Suppressor macrophage (primary cell): ENCODE results near the gene FKBP2.

Experiments
- DNase-seq, 4 experiments: peaks; one replicate each; pipeline ENCODE4 v3.0.0-alpha.2; 2020 to 2022
- total RNA-seq, 17 experiments: gene quantifications; one replicate each; lab custom pipeline; 2026; ENCODE audit warnings: mixed read lengths in 6 of 17, inconsistent platforms in 3 of 17; lab: John Stamatoyannopoulos, UW

Gene FKBP2
- total RNA-seq, result 0 to 0.99 (median 0.14) reads per million in 17 experiments

DNA sequence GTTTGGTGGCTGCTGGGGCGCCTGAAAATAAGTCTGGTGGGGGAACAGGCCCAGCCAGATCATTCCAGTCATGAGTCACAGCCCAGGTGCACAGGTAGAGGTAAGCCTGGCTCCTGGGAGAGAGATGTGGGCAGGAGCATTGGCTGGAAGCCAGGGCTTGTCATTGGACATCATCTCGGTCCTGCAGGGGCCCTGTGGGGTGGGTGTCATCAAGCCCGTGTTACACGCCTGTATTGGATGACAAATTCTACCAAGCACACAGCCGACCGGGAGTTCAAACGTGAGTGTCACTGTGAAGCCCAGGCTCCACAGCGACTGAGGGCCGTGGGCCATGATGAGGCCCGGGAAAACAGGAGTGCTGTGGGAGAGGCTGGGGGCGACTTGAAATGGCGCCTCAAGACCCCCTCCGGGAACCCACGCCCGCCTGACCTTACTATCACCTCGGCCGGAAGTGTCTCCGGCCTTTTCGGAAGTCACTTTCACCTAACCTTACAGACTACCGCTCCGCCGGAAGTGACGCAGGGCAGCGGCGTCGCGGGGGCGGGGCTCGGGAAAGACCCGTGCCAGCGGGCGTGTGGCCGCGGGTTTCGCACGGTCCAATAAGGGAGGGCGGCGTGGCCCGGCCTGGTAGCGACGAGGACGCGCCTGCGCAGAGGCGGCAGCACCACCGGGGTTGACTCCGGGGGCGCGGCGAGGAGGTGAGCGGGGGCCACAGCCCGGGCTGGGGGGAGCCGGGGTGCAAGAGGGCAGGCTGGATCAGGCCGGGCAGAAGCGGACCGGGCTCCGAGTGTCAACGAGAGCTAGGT lies at the start of gene FKBP2:
TSS of gene FKBP2 (plus strand) at position 661 of the 806 bp plus-strand sequence. CDS start 1,293 bp downstream, outside the sequence.
- DNase-seq, result peak; percentile 99 to 100 (median 100)

GRCh38 chr11:64192434-64192833 lies 48.5 kb upstream of the FKBP2 start:
- peak; percentile 81 to 94 (median 91) for DNase-seq

GRCh38 chr11:64196626-64197025 lies 44.3 kb upstream of the FKBP2 start:
- DNase-seq, result peak; percentile 84 to 93 (median 90)

GRCh38 chr11:64198511-64198910 lies 42.4 kb upstream of the FKBP2 start:
- DNase-seq, result peak in 3 of 4 experiments; percentile 32 to 68 (median 59)

GRCh38 chr11:64201543-64201942 lies 39.4 kb upstream of the FKBP2 start:
- no peak for DNase-seq

DNA sequence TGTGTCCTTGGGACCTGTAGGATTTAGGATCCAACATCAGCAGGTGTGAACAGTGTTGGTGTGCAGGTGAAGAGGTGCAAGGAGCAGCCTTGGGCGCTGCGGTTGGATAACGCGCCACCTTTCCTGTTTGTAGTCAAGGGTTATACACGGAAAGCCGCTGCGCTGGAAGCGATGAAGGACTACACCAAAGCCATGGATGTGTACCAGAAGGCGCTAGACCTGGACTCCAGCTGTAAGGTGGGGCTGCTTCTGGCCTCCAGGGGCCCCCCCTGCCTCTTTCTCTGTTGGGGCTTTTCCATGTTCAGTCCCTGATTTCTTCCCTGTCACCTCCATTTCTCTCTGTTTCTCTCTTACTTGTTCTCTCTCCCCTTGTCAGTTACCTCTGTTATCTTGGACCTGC lies 37.9 kb upstream of the FKBP2 start:
- DNase-seq, result no peak

DNA sequence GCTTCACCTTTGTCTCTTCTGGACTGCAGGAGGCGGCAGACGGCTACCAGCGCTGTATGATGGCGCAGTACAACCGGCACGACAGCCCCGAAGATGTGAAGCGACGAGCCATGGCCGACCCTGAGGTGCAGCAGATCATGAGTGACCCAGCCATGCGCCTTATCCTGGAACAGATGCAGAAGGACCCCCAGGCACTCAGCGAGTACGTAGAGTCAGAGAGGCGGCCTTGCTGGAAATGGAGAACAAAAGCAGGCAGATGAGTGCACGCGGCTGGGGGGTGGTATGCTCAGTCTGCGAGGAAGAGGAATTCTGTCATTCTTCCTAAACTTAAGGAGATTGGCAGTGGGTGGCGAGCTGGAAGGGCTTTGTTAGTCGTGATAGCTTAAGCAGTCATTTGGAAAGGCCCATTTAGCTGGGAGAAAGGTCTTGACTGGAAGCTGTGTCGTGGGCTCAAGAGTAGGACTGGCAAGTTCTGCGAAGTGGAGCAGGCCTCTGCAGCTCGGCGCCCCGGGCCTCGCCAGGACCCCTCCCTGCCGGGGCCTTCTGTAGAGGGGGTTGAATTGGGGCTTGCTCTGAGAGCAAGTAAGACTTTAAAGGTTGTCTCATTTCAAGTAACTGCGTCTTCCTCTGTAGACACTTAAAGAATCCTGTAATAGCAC lies 37.3 kb upstream of the FKBP2 start:
- DNase-seq, result no peak

- no peak for DNase-seq
Observed at GRCh38 chr11:64204080-64204440, 36.8 kb upstream of the FKBP2 start.

DNA sequence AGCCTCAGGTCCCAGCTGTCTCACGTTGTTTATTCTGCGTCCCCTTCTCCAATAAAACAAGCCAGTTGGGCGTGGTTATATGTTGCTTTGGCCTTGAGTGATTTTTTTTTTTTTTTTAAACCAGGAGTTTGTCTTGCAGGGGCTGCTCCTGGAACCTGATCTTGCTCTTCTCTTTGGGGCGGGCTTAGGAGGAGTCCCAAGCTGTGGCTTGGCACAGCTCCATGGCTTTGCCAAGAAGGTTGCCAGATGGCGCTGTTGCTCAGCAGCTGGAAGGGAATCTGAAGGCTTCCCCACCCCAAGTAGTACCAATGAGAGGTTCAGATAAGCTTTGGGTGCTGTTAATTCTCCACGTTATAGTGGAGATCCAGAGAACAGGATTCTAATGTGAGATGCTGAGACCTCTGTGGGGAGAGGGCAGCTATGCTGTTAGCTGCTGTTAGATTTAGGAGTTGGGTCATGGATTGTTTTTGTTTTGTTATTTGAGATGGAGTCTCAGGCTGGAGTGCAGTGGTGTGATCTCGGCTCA lies 36.4 kb upstream of the FKBP2 start:
- peak; percentile 92 to 96 (median 94) for DNase-seq

- DNase-seq, result peak; percentile 89 to 95 (median 95)
Observed at GRCh38 chr11:64206457-64207255, 34.2 kb upstream of the FKBP2 start, which contains the start of gene FERMT3. TSS of gene FERMT3 (plus strand) at chr11:64206721. CDS start at chr11:64207365, 644 bp downstream.

DNA sequence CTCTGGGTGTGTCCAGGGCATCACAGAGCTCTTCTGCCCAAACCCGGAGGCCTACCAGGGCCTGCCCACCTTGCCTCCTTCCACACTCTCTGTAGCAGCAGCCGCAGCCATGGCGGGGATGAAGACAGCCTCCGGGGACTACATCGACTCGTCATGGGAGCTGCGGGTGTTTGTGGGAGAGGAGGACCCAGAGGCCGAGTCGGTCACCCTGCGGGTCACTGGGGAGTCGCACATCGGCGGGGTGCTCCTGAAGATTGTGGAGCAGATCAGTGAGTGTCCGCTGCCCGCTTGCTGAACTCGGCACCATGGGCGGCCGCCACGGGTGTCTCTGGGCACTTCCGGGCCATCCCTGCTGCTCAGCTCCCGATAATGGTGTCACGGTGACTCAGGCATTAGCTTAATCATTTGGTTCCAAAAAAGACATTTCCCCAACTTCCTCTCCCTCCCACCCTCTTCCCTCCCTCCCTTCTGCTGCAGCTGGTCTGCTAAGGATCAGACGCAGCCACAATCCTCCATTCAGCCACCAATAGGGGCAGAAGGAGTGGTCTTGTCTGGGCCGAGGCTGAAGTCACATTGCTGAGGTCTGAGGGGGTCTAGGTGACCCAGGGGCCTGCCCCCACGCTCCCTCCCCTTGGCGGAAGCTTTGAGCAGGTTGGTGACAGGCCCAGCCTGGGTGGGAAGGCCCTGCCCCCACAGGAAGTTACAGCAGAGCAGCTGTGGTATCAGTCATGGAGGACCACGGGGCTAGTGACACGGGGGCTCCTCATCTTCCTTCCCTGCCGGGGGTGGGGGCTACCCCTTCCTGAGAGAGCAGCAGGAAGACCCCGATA lies 33.4 kb upstream of the FKBP2 start:
- DNase-seq, result peak; percentile 86 to 95 (median 91)

- DNase-seq, result peak in 1 of 4 experiments; percentile 30
Observed at GRCh38 chr11:64208086-64208795, 32.7 kb upstream of the FKBP2 start.

DNA sequence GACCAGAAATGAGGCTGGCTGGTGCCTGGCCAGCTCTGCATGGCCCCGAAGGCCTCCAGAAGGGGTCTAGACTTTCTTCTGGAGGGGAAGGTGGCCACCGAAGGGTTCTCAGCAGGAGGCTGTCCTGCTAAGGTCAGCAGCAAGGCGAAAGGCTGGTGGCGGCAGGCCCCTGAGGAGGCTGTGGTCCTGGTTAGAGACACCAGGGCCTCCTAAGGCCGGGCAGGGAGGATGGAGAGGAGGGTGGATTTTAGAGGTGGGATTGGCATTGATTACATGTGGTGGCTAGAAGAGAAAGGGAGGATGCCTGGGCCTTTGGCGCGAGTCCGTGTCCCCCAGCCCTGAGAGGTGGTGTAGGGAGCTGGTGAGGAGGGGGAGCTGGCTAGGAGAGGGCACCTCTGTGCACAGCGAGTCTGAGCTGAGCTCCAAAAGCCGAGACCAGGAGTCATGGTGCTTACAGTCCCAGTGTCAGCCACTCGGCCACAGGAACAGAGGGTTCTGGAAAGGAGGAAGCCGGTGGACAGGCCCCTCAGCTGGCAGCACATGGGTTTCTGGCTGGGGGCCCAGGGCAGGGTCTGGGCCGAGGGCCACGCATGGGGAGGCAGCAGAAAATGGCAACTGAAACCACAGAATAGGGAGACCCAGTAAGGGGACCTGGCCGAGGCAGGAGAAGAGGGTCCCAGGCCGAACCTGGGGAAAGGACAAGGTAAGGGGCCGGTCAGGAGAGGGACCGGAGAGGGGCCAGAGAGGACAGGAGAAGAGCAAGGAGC lies 31.9 kb upstream of the FKBP2 start:
- DNase-seq, result peak in 2 of 4 experiments; percentile 33 to 46

GRCh38 chr11:64209563-64209843 lies 31.4 kb upstream of the FKBP2 start:
- peak in 1 of 4 experiments; percentile 40 for DNase-seq

DNA sequence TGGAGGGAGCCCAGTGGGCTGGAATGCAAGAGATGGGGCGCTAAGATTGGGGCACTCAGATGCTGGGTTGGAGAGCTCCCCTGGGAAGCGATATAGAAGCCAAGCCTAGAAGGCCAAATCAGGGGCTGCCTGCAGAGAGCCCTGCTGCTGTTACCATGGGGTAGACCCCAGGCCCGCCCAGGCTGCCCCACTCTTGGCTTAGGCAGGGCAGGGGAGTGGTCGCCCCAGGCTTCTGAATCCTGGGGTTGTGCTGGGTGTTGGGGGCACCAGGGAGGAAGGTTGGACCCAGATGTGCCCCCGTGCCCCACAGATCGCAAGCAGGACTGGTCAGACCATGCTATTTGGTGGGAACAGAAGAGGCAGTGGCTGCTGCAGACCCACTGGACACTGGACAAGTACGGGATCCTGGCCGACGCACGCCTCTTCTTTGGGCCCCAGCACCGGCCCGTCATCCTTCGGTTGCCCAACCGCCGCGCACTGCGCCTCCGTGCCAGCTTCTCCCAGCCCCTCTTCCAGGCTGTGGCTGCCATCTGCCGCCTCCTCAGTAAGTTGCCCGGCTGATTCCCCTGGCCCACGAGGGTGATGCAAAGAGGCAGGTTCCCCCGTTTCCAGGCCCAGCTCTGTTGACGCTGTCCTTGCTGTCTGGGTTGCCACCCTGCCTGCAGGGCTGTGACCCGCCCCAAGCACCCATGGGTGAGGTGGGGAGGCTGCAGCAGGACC lies 30.4 kb upstream of the FKBP2 start:
- no peak for DNase-seq

GRCh38 chr11:64211181-64211872 lies 29.6 kb upstream of the FKBP2 start:
- no peak for DNase-seq

DNA sequence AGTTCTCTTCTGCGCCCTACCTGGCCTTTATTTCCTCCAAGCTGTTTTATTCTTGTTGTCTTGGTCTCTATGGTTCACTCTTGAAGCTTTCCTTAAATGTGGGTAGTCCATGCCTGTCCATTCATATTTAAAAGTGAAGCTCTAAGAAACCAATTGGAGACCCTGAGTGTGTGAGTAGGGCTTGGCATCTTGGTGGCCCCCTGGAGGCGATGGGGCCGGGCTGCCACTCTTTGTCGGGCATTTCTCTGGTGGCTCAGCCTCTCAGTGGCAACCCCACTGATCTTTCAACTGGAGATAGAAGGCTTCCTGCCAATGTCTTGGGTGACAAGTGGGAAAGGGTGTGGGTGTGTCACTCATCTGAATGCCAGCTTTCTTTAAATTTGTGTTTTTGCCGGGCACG lies 24.0 kb upstream of the FKBP2 start:
- no peak for DNase-seq

GRCh38 chr11:64218628-64219353 lies 22.1 kb upstream of the FKBP2 start:
- no peak for DNase-seq

- DNase-seq, result no peak
Observed at GRCh38 chr11:64219354-64219684, 21.6 kb upstream of the FKBP2 start.
